ENCODE data around the gene HNRNPU. TPM values are rescaled to one million over a fixed set of nuclear protein-coding genes. Genes with fewer than 3 reads are reported as not detected.

HNRNPU gene
- polyA plus RNA-seq, 1 of the 3 experiments (the other 2 are of a cell fraction) = 164 TPM

- no peak for TF ChIP-seq TEAD4 (IDR thresholded peaks at IDR 0.05; ENCODE audit: borderline replicate concordance, insufficient read depth)
- no peak for TF ChIP-seq EZH2phosphoT487 (IDR thresholded peaks at IDR 0.05; ENCODE audit: borderline replicate concordance, low read depth)
- no peak for TF ChIP-seq YY1 (IDR thresholded peaks at IDR 0.05; ENCODE audit: low read depth)
Observed at GRCh38 chr1:244861683-244862082, 2.7 kb downstream of the HNRNPU start (continued).

GRCh38 chr1:244860914-244861610 lies 3.3 kb downstream of the HNRNPU start:
- peaks cover 62% of the 10 kb centered on the region for H4K20me1 ChIP-seq (ENCODE audit: insufficient read depth)
- ChIA-PET POLR2A (interaction anchor here (0.6 to 5.2 kb wide), 3 partner anchors 26 to 483 kb away, joined by 4 to 47 read pairs (median 33); partner anchors contain the start of gene COX20), CTCF (interaction anchor here (0.8 to 3.3 kb wide), 7 partner anchors 8 to 181 kb away, joined by 3 to 25 read pairs (median 5); partner anchors contain the start of gene COX20)
- no peaks in the 10 kb centered on the region for H3K9me3 ChIP-seq
- no peak overlapping the region for H2AFZ ChIP-seq (ENCODE audit: low read depth)
- peaks cover 80% of the 10 kb centered on the region for H3K79me2 ChIP-seq (ENCODE audit: insufficient read depth)
- DNase-seq = no peak
- peaks cover 15 to 35% of the 10 kb centered on the region in 2 experiments; a peak in 3 of 4 replicates for H3K4me1 ChIP-seq (ENCODE audit: control insufficient read depth in 1 of 2, insufficient read depth in 2 of 2, low read depth in 1 of 2, low read length in 1 of 2)
- peak overlapping the region; percentile 90 to 96; a peak in 2 of 4 replicates for H3K27ac ChIP-seq (ENCODE audit: low read depth in 2 of 2, low read length in 1 of 2)
- peak overlapping the region; percentile 100; the same call in 1 of the 2 replicates for H3K9ac ChIP-seq
- H3K27me3 ChIP-seq (ENCODE audit: insufficient read depth) = no peaks in the 10 kb centered on the region
- peak overlapping the region; percentile 75 for H3K4me2 ChIP-seq
- peaks cover 32% of the 10 kb centered on the region for H3F3A ChIP-seq (replicated peaks; ENCODE audit: insufficient read depth)
- peaks cover 60 to 65% of the 10 kb centered on the region in 2 experiments for H3K36me3 ChIP-seq (replicated peaks in 1 of 2; ENCODE audit: control insufficient read depth in 1 of 2, insufficient read depth in 2 of 2, low read length in 1 of 2)
- peak overlapping the region; percentile 99 to 100 for H3K4me3 ChIP-seq (ENCODE audit: low read depth in 2 of 2, low read length in 1 of 2)
- 6% methylated on average over 2 of the region's 2 CpGs for WGBS (ENCODE audit: low lambda C conversion rate)
- no peaks in the 10 kb centered on the region for H3K9me2 ChIP-seq
- TF ChIP-seq GATA2 (CRISPR knock-in tag; IDR thresholded peaks at IDR 0.05) = no peak
- 0 out of 2 replicates have a peak, but pooled peaks have one; percentile 5 for TF ChIP-seq POLR2AphosphoS5 (IDR thresholded peaks at IDR 0.05; ENCODE audit: low read depth, low read length)

GRCh38 chr1:244860078-244860477 lies 4.3 kb downstream of the HNRNPU start:
- WGBS (ENCODE audit: low lambda C conversion rate) = 66% methylated on average over 9 of the region's 9 CpGs
- H3K9ac ChIP-seq = peak overlapping the region; percentile 100; the same call in 1 of the 2 replicates

More at GRCh38 chr1:244860078-244860477, 4.3 kb downstream of the HNRNPU start:
- Histone ChIP-seq H3K27me3 (ENCODE audit: insufficient read depth) (no peaks in the 10 kb centered on the region), H3K4me3 (ENCODE audit: low read depth in 2 of 2, low read length in 1 of 2) (peak overlapping the region in 1 of 2 experiments; percentile 99; a peak in 1 of 4 replicates), H3K36me3 (replicated peaks in 1 of 2; ENCODE audit: control insufficient read depth in 1 of 2, insufficient read depth in 2 of 2, low read length in 1 of 2) (peaks cover 70 to 75% of the 10 kb centered on the region in 2 experiments), H3K79me2 (ENCODE audit: insufficient read depth) (peaks cover 90% of the 10 kb centered on the region), H3K27ac (ENCODE audit: low read depth in 2 of 2, low read length in 1 of 2) (no peak overlapping the region), H3K9me3 (no peaks in the 10 kb centered on the region), H3K4me1 (ENCODE audit: control insufficient read depth in 1 of 2, insufficient read depth in 2 of 2, low read depth in 1 of 2, low read length in 1 of 2) (peaks cover 11 to 30% of the 10 kb centered on the region in 2 experiments; a peak in 3 of 4 replicates), H3F3A (replicated peaks; ENCODE audit: insufficient read depth) (peaks cover 32% of the 10 kb centered on the region), H2AFZ (ENCODE audit: low read depth) (no peak overlapping the region), H4K20me1 (ENCODE audit: insufficient read depth) (peaks cover 72% of the 10 kb centered on the region), H3K4me2 (peak overlapping the region; percentile 75), H3K9me2 (no peaks in the 10 kb centered on the region)
- ChIA-PET POLR2A (interaction anchor here (4.7 kb wide), 1 partner anchor 25 kb away, joined by 33 read pairs; the partner anchor contains the start of gene COX20), CTCF (interaction anchor here (1.0 to 3.3 kb wide), 4 partner anchors 10 to 182 kb away, joined by 4 to 25 read pairs (median 4); partner anchors contain the start of gene COX20)
- TF ChIP-seq USF2 (IDR thresholded peaks at IDR 0.05; ENCODE audit: borderline replicate concordance, low read depth, low read length) (no peak), IRF3 (IDR thresholded peaks at IDR 0.05; ENCODE audit: low read depth, low read length) (no peak)
- no peak for DNase-seq

Measured in SK-N-SH (cell line).